Uterus (tissue), 4 donors: ENCODE results near the gene GJB6. TPM values are rescaled to one million over a fixed set of nuclear protein-coding genes. Genes with fewer than 3 reads are reported as not detected.

Experiments
- DNase-seq, 2 donors: peaks; one replicate each; pipeline ENCODE4 v3.0.0-alpha.2; 2019 to 2020
- H3K27ac ChIP-seq, 2 donors: fragments of 200-600 bp; sonication (generic); 1 replicate in 1 of 2; 2 replicates in 1 of 2; pipeline ENCODE4 v1.5.1; 2016 to 2018
- H3K27me3 ChIP-seq, 2 donors: fragments of 200-600 bp; sonication (generic); one replicate each; pipeline ENCODE4 v1.5.1; 2018 to 2019; ENCODE audit warnings: control low read depth in 1 of 2
- H3K36me3 ChIP-seq, 2 donors: fragments of 200-600 bp; sonication (generic); one replicate each; pipeline ENCODE4 v1.5.1; 2019; ENCODE audit warnings: control low read depth in 1 of 2
- H3K4me1 ChIP-seq, 2 donors: fragments of 200-600 bp; sonication (generic); one replicate each; pipeline ENCODE4 v1.5.1; 2018 to 2019; ENCODE audit warnings: control low read depth in 1 of 2
- H3K4me3 ChIP-seq, 2 donors: fragments of 200-600 bp; sonication (generic); 1 replicate in 1 of 2; 2 replicates in 1 of 2; pipeline ENCODE4 v1.5.1; 2018 to 2019; ENCODE audit warnings: mild to moderate bottlenecking in 1 of 2
- H3K9me3 ChIP-seq, 2 donors: fragments of 200-600 bp; sonication (generic); one replicate each; pipeline ENCODE4 v1.5.1; 2019; ENCODE audit warnings: control low read depth in 1 of 2
- POLR2A ChIP-seq, 2 donors: fragments of 450-650 bp; IDR thresholded peaks; one replicate each; pipeline ENCODE4 v1.6.1; 2016; ENCODE audit warnings: antibody characterized with exemption in 2 of 2, mild to moderate bottlenecking in 1 of 2, moderate library complexity in 1 of 2
- intact Hi-C: fragments of 100-400 bp; cut with DNase I; formaldehyde crosslinking; loops from one replicate; pipeline ENCODE4 v1.15.1; 2023; ENCODE audit warnings: low total_unique reads
- total RNA-seq, 4 donors: library from RNA; depleted of rRNA in 3 of 4; stranded (reverse); fragments of >200 nt in 3 of 4; gene quantifications; one replicate each; pipeline versions ENCODE4 v1.1.0 to v1.2.4, GENCODE V29; 2014 to 2023
- TF ChIP-seq, protein P1 (sequence below), 4 experiments: fragments of 200-600 bp in 2 of 4; fragments of 450-650 bp in 2 of 4; sonication (generic) in 2 of 4; IDR thresholded peaks; one replicate each; pipeline ENCODE4 v1.5.1; 2016 to 2019; ENCODE audit warnings: antibody characterized with exemption in 4 of 4, mild to moderate bottlenecking in 2 of 4, moderate library complexity in 1 of 4
- donor health status: DM: yes; HTN: yes; CAD: no.

The GJB6 gene
- total RNA-seq, 4 donors from 2014 or later: 0.41 TPM; not detected in 3

DNA sequence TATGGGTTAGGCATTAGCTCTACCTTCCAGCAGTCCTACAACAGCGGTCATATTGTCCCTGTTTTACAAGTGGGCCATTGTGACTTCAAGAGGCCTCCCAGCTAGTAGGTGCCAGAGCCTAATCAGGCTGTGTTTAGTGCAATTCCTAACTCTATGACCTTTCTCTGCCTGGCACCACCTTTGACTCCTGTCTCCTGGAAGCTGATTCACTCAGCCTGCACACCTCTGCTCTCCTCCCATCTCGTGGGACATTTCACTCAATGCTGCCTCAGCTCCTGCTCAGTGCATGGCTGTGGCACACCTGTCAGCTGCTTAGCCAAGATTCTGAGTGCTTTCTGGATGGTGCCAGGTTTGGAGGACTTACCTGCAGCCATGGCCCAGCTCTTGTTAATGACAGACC is 9.5 kb upstream of the GJB6 start:
- H3K4me1 ChIP-seq: no peaks in the 10 kb centered on the region
- intact Hi-C loops: no loop called here
- H3K27me3 ChIP-seq: no peaks in the 10 kb centered on the region
- H3K4me3 ChIP-seq: no peak overlapping the region
- TF ChIP-seq, protein P1, sequence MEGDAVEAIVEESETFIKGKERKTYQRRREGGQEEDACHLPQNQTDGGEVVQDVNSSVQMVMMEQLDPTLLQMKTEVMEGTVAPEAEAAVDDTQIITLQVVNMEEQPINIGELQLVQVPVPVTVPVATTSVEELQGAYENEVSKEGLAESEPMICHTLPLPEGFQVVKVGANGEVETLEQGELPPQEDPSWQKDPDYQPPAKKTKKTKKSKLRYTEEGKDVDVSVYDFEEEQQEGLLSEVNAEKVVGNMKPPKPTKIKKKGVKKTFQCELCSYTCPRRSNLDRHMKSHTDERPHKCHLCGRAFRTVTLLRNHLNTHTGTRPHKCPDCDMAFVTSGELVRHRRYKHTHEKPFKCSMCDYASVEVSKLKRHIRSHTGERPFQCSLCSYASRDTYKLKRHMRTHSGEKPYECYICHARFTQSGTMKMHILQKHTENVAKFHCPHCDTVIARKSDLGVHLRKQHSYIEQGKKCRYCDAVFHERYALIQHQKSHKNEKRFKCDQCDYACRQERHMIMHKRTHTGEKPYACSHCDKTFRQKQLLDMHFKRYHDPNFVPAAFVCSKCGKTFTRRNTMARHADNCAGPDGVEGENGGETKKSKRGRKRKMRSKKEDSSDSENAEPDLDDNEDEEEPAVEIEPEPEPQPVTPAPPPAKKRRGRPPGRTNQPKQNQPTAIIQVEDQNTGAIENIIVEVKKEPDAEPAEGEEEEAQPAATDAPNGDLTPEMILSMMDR (IDR thresholded peaks at IDR 0.05): no peak
- TF ChIP-seq POLR2A (IDR thresholded peaks at IDR 0.05): no peak
- H3K36me3 ChIP-seq: no peaks in the 10 kb centered on the region
- no peak overlapping the region for H3K27ac ChIP-seq
- no peaks in the 10 kb centered on the region for H3K9me3 ChIP-seq
- no peak for DNase-seq

DNA sequence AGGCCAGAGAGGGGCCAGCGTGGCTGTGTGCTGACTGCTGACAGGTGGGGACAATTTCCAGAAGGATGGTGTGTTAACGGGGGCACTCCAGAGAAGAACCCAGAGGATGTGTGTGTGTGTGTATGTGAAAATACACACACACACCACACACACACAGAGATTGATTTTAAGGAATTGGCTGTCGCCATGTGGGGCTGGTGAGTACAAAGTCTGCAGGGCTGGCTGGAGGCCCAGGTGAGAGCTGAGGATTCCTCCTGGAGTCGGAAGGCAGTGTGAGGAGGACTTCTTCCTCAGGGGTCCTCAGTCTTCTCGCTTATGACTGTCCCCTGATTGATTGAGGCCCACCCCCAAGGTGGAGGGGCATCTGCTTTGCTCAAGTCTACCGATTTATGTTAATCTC is 7.6 kb upstream of the GJB6 start:
- Histone ChIP-seq H3K4me3 (no peak overlapping the region), H3K9me3 (no peaks in the 10 kb centered on the region), H3K27ac (no peak overlapping the region), H3K4me1 (no peaks in the 10 kb centered on the region), H3K36me3 (no peaks in the 10 kb centered on the region), H3K27me3 (no peaks in the 10 kb centered on the region)
- no peak for DNase-seq
- TF ChIP-seq POLR2A (IDR thresholded peaks at IDR 0.05): no peak
- TF ChIP-seq, protein P1 (IDR thresholded peaks at IDR 0.05): no peak
- intact Hi-C loops: no loop called here

DNA sequence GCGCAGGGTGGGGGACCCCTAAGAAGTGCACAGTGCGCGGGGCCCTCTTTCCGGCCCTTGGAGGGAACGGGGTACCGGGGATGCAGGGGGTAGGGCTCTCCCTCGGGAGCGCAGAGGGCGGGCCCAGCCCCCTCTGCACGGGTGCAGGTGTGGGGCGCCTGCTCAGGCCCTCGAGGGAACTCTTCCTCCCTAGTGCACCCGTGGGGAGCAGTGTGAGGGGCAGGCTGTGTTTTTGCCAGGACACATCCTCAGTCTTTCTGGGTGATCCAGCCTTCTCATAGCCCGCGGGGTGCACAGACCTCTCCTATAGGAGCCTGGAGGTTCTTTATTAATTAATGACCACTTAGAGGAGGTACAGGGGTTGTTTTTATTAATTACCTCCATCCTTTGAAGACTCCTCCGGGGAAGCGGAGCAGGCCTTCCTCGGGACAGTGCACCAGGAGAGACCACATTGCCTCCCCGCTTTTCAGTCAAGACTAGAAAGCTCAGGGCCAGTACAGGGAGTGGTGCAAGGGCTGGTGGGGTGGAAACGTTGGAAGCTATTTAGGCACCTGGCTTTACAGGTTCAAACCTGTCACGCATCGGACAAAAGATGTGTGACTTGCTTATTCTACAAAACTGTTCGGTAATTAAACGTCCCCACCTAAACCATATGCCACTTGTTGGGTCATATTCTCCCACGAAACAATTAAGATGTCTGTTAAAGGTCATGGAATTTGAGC is 598 bp upstream of the GJB6 start:
- H3K9me3 ChIP-seq: no peaks in the 10 kb centered on the region
- intact Hi-C loops: no loop called here
- H3K4me3 ChIP-seq: no peak overlapping the region
- no peak for DNase-seq
- peaks cover 0 to 21% of the 10 kb centered on the region in 2 donors for H3K27me3 ChIP-seq
- H3K4me1 ChIP-seq: peaks cover 0 to 7% of the 10 kb centered on the region in 2 donors
- H3K27ac ChIP-seq: no peak overlapping the region
- TF ChIP-seq, protein P1 (IDR thresholded peaks at IDR 0.05): no peak
- TF ChIP-seq POLR2A (IDR thresholded peaks at IDR 0.05): no peak
- H3K36me3 ChIP-seq: no peaks in the 10 kb centered on the region

DNA sequence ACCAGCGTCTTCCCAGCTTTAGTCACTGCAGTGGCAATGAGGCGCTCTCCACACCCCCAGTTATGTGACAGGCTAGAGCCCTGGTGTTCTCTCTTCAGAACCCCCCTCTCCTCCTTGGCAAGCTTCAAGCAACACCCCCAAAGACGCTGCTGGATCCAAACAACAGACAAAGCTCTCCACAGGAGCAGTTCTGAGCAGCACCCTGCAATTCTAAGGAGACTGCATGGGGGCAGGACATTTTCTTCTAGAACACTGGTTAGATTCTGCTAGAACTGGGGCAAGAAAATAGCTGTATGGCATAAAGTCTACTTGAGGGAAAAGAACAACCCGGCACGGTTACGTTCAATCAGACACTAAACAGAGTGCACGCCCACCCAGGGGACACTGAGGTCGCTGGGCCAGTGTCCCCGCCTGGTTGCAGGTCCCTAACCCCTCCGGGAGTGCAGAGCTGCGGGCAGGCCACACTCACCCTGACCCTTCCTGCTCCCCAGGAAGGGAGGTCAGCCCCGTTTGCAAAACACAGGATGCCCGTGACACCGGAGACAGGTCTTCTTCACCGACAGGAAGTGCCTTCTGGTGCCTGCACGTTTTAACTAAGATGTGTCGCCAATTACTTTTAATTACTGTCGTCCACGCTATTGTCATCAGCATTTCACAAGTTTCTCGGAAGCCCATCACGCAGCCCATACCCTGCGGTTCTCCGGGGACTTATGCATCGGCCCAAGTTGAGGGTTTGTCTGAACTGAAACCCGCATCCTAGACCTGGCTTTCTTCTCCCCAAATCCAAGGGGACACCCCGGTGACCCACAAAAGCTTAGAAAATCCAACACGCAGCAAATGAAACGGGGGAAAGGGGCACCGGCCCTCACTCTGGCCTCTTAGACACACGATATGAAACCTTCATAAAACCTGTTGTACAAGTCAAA is 943 bp downstream of the GJB6 start:
- peaks cover 0 to 21% of the 10 kb centered on the region in 2 donors for H3K27me3 ChIP-seq
- TF ChIP-seq POLR2A (IDR thresholded peaks at IDR 0.05): no peak
- TF ChIP-seq, protein P1 (IDR thresholded peaks at IDR 0.05): no peak
- peaks cover 0 to 7% of the 10 kb centered on the region in 2 donors for H3K4me1 ChIP-seq
- DNase-seq: no peak
- H3K36me3 ChIP-seq: no peaks in the 10 kb centered on the region
- no peak overlapping the region for H3K27ac ChIP-seq
- intact Hi-C loops: no loop called here
- H3K4me3 ChIP-seq: no peak overlapping the region
- no peaks in the 10 kb centered on the region for H3K9me3 ChIP-seq

DNA sequence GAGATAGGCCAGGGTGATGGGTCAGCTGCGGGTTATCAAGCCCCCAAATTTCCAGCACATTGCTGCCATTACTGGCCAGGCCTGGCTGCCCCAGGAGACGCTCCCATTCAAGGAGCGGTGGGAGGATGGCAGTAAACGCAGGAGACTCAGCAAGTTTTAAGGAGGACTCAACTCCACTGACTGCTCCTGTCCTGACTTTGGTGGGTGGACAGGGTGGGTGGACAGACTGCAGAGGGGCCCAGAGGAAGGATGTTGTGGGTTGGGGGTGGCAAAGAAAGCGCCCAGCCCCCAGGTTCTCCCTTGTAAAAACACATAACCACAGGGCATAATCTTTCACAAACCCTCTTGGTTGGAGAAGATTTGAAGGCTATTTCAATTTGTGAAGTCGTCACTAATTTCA is 4.4 kb downstream of the GJB6 start:
- no peak overlapping the region for H3K4me3 ChIP-seq
- no peaks in the 10 kb centered on the region for H3K9me3 ChIP-seq
- peaks cover 0 to 16% of the 10 kb centered on the region in 2 donors for H3K27me3 ChIP-seq
- no peak for DNase-seq
- H3K4me1 ChIP-seq: peaks cover 0 to 7% of the 10 kb centered on the region in 2 donors
- no peak overlapping the region for H3K27ac ChIP-seq
- TF ChIP-seq, protein P1 (IDR thresholded peaks at IDR 0.05): no peak
- no peak for TF ChIP-seq POLR2A (IDR thresholded peaks at IDR 0.05)
- H3K36me3 ChIP-seq: no peaks in the 10 kb centered on the region
- intact Hi-C loops: no loop called here
